Activated CD8-positive, alpha-beta memory T cell treated with anti-CD3 and anti-CD28 coated beads, Interleukin-2, amount 50 U/mL, for 4 hours (primary cell): Measurements from ENCODE around the gene FAM107B.
"Not testable (repeated sequence)": the region's sequence is repeated elsewhere in the genome, so short reads cannot be mapped to it uniquely, and the experiment has no call there.

Experiments used
- DNase-seq: peaks from one replicate; pipeline ENCODE4 v3.0.0-alpha.2; 2020

FAM107B gene

GRCh38 chr10:14731875-14732512 is 42.7 kb downstream of the FAM107B start:
- DNase-seq: no peak

- DNase-seq: no peak
Measured at GRCh38 chr10:14728346-14728745, 46.4 kb downstream of the FAM107B start.

- DNase-seq: no peak
Measured at GRCh38 chr10:14727924-14728323, 46.8 kb downstream of the FAM107B start.

- DNase-seq: no peak
Measured at GRCh38 chr10:14727465-14727864, 47.2 kb downstream of the FAM107B start.

GRCh38 chr10:14724931-14725330 is 49.8 kb downstream of the FAM107B start:
- no peak for DNase-seq

- no peak for DNase-seq
Measured at GRCh38 chr10:14723052-14723689, 51.5 kb downstream of the FAM107B start.

- DNase-seq: no peak
Measured at GRCh38 chr10:14717552-14717951, 57.1 kb downstream of the FAM107B start.

GRCh38 chr10:14712991-14713424 is 61.7 kb downstream of the FAM107B start:
- DNase-seq: no peak

- DNase-seq: not testable (repeated sequence)
Measured at GRCh38 chr10:14709344-14709743, 65.4 kb downstream of the FAM107B start.

- no peak for DNase-seq
Measured at GRCh38 chr10:14707481-14707880, 67.2 kb downstream of the FAM107B start.

- no peak for DNase-seq
Measured at GRCh38 chr10:14705548-14706230, 69.0 kb downstream of the FAM107B start.

GRCh38 chr10:14703631-14704001 is 71.1 kb downstream of the FAM107B start:
- no peak for DNase-seq

- DNase-seq: no peak
Measured at GRCh38 chr10:14701466-14701865, 73.2 kb downstream of the FAM107B start.

GRCh38 chr10:14700546-14700945 is 74.2 kb downstream of the FAM107B start:
- no peak for DNase-seq

- DNase-seq: no peak
Measured at GRCh38 chr10:14699482-14699881, 75.2 kb downstream of the FAM107B start.

GRCh38 chr10:14698829-14699170 is 75.9 kb downstream of the FAM107B start:
- DNase-seq: no peak

- no peak for DNase-seq
Measured at GRCh38 chr10:14698111-14698828, 76.4 kb downstream of the FAM107B start.

- no peak for DNase-seq
Measured at GRCh38 chr10:14697281-14697680, 77.4 kb downstream of the FAM107B start.

GRCh38 chr10:14696821-14697220 is 77.9 kb downstream of the FAM107B start:
- no peak for DNase-seq

GRCh38 chr10:14695847-14696480 is 78.7 kb downstream of the FAM107B start:
- no peak for DNase-seq

GRCh38 chr10:14693891-14694290 is 80.8 kb downstream of the FAM107B start:
- DNase-seq: no peak

- no peak for DNase-seq
Measured at GRCh38 chr10:14692344-14693076, 82.2 kb downstream of the FAM107B start.
